WTC11 (cell line): ENCODE results near the gene ERCC6. TPM values are rescaled to one million over a fixed set of nuclear protein-coding genes. Genes with fewer than 3 reads are reported as not detected.

ENCODE experiments used
- ATAC-seq: fragments of 200-7000 bp; cut with Tn5 transposase; 2 replicates; pipeline ENCODE4 v1.10.0; 2021; ENCODE audit warnings: mild to moderate bottlenecking, moderate library complexity
- CTCF ChIA-PET: fragments of 300-600 bp; sonication (Branson Sonifier 250); formaldehyde crosslinking; loops from one replicate; lab custom pipeline; 2021; ENCODE audit warnings: antibody characterized with exemption; lab: Charles Lee
- POLR2A ChIA-PET: fragments of 350-600 bp; sonication (Branson Sonifier 250); formaldehyde crosslinking; loops from one replicate; lab custom pipeline; 2021; ENCODE audit warnings: antibody characterized with exemption; lab: Charles Lee
- DNase-seq: peaks from one replicate; pipeline ENCODE4 v3.0.0; 2021; ENCODE audit warnings: low spot score
- H3K27ac Mint-ChIP-seq: 2 replicates; pipeline ENCODE4 v1.8.0; 2021; ENCODE audit warnings: mixed read lengths
- H3K27me3 Mint-ChIP-seq: 2 replicates; pipeline ENCODE4 v1.8.0; 2021; ENCODE audit warnings: low read depth, mild to moderate bottlenecking, moderate library complexity, mixed read lengths
- H3K36me3 Mint-ChIP-seq: 2 replicates; pipeline ENCODE4 v1.8.0; 2021; ENCODE audit warnings: mixed read lengths
- H3K4me1 Mint-ChIP-seq: 2 replicates; pipeline ENCODE4 v1.8.0; 2022; ENCODE audit warnings: mixed read lengths
- H3K4me3 Mint-ChIP-seq: 2 replicates; pipeline ENCODE4 v1.8.0; 2021; ENCODE audit warnings: mild to moderate bottlenecking, moderate library complexity, mixed read lengths
- H3K9me3 Mint-ChIP-seq: 2 replicates; pipeline ENCODE4 v1.8.0; 2021; ENCODE audit warnings: mixed read lengths
- ATF1 ChIP-seq: sonication (generic); formaldehyde crosslinking; IDR thresholded peaks from 2 replicates; pipeline ENCODE4 v1.8.1; 2023; ENCODE audit warnings: mild to moderate bottlenecking, moderate library complexity, missing genetic modification reagents
- CBFB ChIP-seq: sonication (generic); formaldehyde crosslinking; IDR thresholded peaks from 2 replicates; pipeline ENCODE4 v1.8.1; 2022; ENCODE audit warnings: mild to moderate bottlenecking, low read depth, missing genetic modification reagents
- ELF4 ChIP-seq: sonication (generic); formaldehyde crosslinking; IDR thresholded peaks from 2 replicates; pipeline ENCODE4 v1.8.1; 2022; ENCODE audit warnings: low read depth, mild to moderate bottlenecking, moderate library complexity, missing genetic modification reagents
- GABPB1 ChIP-seq: sonication (generic); formaldehyde crosslinking; IDR thresholded peaks from 2 replicates; pipeline ENCODE4 v1.8.1; 2023; ENCODE audit warnings: mild to moderate bottlenecking, missing genetic modification reagents
- GRHL2 ChIP-seq: fragments of 250-450 bp; sonication (Bioruptor Pico); IDR thresholded peaks from 2 replicates; pipeline ENCODE4 v1.8.0; 2022; ENCODE audit warnings: mild to moderate bottlenecking, moderate library complexity; ENCODE audit not compliant: insufficient replicate concordance, severe bottlenecking
- IRF1 ChIP-seq: sonication (generic); formaldehyde crosslinking; IDR thresholded peaks from 2 replicates; pipeline ENCODE4 v1.8.0; 2023; ENCODE audit warnings: missing genetic modification reagents
- IRF2 ChIP-seq: sonication (generic); formaldehyde crosslinking; IDR thresholded peaks from 2 replicates; pipeline ENCODE4 v1.8.0; 2022; ENCODE audit warnings: low read depth, missing genetic modification reagents, borderline replicate concordance
- MXD4 ChIP-seq: fragments of 250-450 bp; sonication (Bioruptor Pico); IDR thresholded peaks from 2 replicates; pipeline ENCODE4 v1.8.0; 2021; ENCODE audit warnings: mild to moderate bottlenecking, moderate library complexity, borderline replicate concordance
- MYBL2 ChIP-seq: sonication (generic); formaldehyde crosslinking; IDR thresholded peaks from 2 replicates; pipeline ENCODE4 v1.8.1; 2023; ENCODE audit warnings: mild to moderate bottlenecking, moderate library complexity, missing genetic modification reagents
- NFYB ChIP-seq: sonication (generic); formaldehyde crosslinking; conservative IDR thresholded peaks from 2 replicates; pipeline ENCODE4 v1.8.0; 2022; ENCODE audit warnings: low read depth, missing genetic modification reagents
- RORB ChIP-seq: fragments of 250-450 bp; sonication (Bioruptor Pico); IDR thresholded peaks from 2 replicates; pipeline ENCODE4 v1.9.0; 2021; ENCODE audit warnings: mild to moderate bottlenecking
- SMAD4 ChIP-seq: sonication (generic); formaldehyde crosslinking; IDR thresholded peaks from 2 replicates; pipeline ENCODE4 v1.8.0; 2022; ENCODE audit warnings: mild to moderate bottlenecking, missing genetic modification reagents
- STAT6 ChIP-seq: sonication (generic); formaldehyde crosslinking; conservative IDR thresholded peaks from 2 replicates; pipeline ENCODE4 v1.8.1; 2023; ENCODE audit warnings: mild to moderate bottlenecking, low read depth, missing genetic modification reagents, moderate library complexity
- TCF7 ChIP-seq: sonication (generic); formaldehyde crosslinking; IDR thresholded peaks from 2 replicates; pipeline ENCODE4 v1.8.0; 2022; ENCODE audit warnings: mild to moderate bottlenecking, low read depth, missing genetic modification reagents, moderate library complexity
- TP53 ChIP-seq: sonication (generic); formaldehyde crosslinking; IDR thresholded peaks from 2 replicates; pipeline ENCODE4 v1.8.1; 2023; ENCODE audit warnings: mild to moderate bottlenecking, missing genetic modification reagents
- USF2 ChIP-seq: sonication (generic); formaldehyde crosslinking; IDR thresholded peaks from 2 replicates; pipeline ENCODE4 v1.8.1; 2023; ENCODE audit warnings: mild to moderate bottlenecking, missing genetic modification reagents, moderate library complexity
- ZBTB21 ChIP-seq: sonication (generic); formaldehyde crosslinking; IDR thresholded peaks from 2 replicates; pipeline ENCODE4 v1.8.1; 2023; ENCODE audit warnings: mild to moderate bottlenecking, missing genetic modification reagents, borderline replicate concordance
- ZNF423 ChIP-seq: fragments of 250-450 bp; sonication (Bioruptor Pico); IDR thresholded peaks from 2 replicates; pipeline ENCODE4 v2.1.2; 2022; ENCODE audit warnings: mild to moderate bottlenecking, moderate library complexity
- ZNF425 ChIP-seq: fragments of 250-450 bp; sonication (Bioruptor Pico); conservative IDR thresholded peaks from 2 replicates; pipeline ENCODE4 v1.9.0; 2021; ENCODE audit warnings: mild to moderate bottlenecking
- ZSCAN18 ChIP-seq: fragments of 250-450 bp; sonication (Bioruptor Pico); IDR thresholded peaks from 2 replicates; pipeline ENCODE4 v2.1.2; 2022; ENCODE audit warnings: mild to moderate bottlenecking, moderate library complexity
- total RNA-seq: library from RNA; stranded (reverse); gene quantifications from 3 replicates; pipeline ENCODE4 v1.2.3, GENCODE V29; 2021
- TF ChIP-seq, protein P1 (sequence below): sonication (generic); formaldehyde crosslinking; IDR thresholded peaks from 2 replicates; pipeline ENCODE4 v1.8.0; 2022; ENCODE audit warnings: mild to moderate bottlenecking, missing genetic modification reagents
- TF ChIP-seq, protein P2 (sequence below): sonication (generic); formaldehyde crosslinking; IDR thresholded peaks from 2 replicates; pipeline ENCODE4 v1.8.1; 2023; ENCODE audit warnings: mild to moderate bottlenecking, missing genetic modification reagents

ERCC6 gene
- total RNA-seq, 1 experiment from 2014 or later: 10.9 TPM

- TF ChIP-seq IRF1 (CRISPR knock-in tag) (no peak), ZSCAN18 (no peak), MXD4 (CRISPR knock-in tag) (no peak), MYBL2 (CRISPR knock-in tag) (no peak), STAT6 (CRISPR knock-in tag) (no peak), NFYB (no peak), ZBTB21 (CRISPR knock-in tag) (no peak)
- TF ChIP-seq, protein P1, sequence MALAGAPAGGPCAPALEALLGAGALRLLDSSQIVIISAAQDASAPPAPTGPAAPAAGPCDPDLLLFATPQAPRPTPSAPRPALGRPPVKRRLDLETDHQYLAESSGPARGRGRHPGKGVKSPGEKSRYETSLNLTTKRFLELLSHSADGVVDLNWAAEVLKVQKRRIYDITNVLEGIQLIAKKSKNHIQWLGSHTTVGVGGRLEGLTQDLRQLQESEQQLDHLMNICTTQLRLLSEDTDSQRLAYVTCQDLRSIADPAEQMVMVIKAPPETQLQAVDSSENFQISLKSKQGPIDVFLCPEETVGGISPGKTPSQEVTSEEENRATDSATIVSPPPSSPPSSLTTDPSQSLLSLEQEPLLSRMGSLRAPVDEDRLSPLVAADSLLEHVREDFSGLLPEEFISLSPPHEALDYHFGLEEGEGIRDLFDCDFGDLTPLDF: no peak
Measured at GRCh38 chr10:49474901-49475300, 64.0 kb downstream of the ERCC6 start (continued).

DNA sequence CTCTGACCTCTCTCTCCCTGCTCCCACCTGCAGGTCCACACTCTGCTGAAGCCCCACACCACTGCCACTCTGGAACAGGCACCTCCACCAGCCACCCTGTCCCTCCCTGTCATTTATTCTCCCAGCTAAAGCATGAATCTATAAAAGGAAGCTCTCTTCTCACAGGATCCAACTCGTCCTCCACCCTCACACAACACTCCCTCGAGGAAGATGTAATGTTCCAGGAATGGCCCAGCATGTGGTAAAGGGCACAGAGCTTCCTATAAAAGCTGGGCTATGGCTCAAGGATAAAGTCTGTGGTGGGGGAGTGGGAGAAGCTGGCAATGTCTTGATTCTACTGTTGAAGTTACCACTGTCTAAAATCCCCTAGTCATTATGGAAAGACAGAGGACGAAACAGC lies 67.4 kb downstream of the ERCC6 start:
- no peak for ATAC-seq
- Mint-ChIP-seq H3K9me3 (peaks cover 1% of the 10 kb centered on the region; the same call in 1 of the 2 replicates), H3K27me3 (no peaks in the 10 kb centered on the region), H3K4me3 (no peak overlapping the region), H3K27ac (no peak overlapping the region), H3K36me3 (peaks cover 15% of the 10 kb centered on the region), H3K4me1 (no peaks in the 10 kb centered on the region)
- CTCF ChIA-PET: no interaction called here
- TF ChIP-seq TCF7 (no peak), ELF4 (CRISPR knock-in tag) (no peak), MYBL2 (CRISPR knock-in tag) (no peak), TP53 (CRISPR knock-in tag) (no peak), SMAD4 (CRISPR knock-in tag) (no peak), CBFB (no peak)
- POLR2A ChIA-PET: no interaction called here
- DNase-seq: no peak

DNA sequence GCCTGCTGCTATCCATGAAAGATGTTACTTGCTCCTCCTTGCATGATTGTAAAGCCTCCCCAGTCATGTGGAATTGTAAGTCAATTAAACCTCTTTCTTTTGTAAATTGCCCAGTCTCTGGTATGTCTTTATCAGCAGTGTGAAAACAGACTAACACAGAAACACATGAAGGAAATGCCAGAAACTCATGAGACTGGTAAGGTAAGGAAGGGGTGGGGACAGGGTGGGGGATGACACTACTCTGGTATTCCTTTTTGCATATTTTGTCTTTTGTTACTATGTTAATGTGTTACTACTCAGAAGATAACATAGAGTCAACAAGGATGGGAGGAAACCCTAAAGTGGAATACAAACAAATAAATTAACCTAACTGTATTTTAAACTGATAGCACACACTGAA lies 73.2 kb downstream of the ERCC6 start:
- TF ChIP-seq GABPB1 (no peak), GRHL2 (CRISPR knock-in tag) (no peak), IRF2 (CRISPR knock-in tag) (no peak), ZNF425 (CRISPR knock-in tag) (no peak), ELF4 (CRISPR knock-in tag) (no peak), USF2 (no peak), ATF1 (CRISPR knock-in tag) (no peak), RORB (CRISPR knock-in tag) (no peak), ZNF423 (CRISPR knock-in tag) (no peak)
- TF ChIP-seq, protein P2, sequence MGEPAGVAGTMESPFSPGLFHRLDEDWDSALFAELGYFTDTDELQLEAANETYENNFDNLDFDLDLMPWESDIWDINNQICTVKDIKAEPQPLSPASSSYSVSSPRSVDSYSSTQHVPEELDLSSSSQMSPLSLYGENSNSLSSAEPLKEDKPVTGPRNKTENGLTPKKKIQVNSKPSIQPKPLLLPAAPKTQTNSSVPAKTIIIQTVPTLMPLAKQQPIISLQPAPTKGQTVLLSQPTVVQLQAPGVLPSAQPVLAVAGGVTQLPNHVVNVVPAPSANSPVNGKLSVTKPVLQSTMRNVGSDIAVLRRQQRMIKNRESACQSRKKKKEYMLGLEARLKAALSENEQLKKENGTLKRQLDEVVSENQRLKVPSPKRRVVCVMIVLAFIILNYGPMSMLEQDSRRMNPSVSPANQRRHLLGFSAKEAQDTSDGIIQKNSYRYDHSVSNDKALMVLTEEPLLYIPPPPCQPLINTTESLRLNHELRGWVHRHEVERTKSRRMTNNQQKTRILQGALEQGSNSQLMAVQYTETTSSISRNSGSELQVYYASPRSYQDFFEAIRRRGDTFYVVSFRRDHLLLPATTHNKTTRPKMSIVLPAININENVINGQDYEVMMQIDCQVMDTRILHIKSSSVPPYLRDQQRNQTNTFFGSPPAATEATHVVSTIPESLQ (CRISPR knock-in tag): no peak
- Mint-ChIP-seq H3K4me3 (no peak overlapping the region), H3K27ac (peak overlapping the region; percentile 84), H3K4me1 (peaks cover 9% of the 10 kb centered on the region), H3K36me3 (peaks cover 53% of the 10 kb centered on the region), H3K27me3 (peaks cover 8% of the 10 kb centered on the region), H3K9me3 (peaks cover 36% of the 10 kb centered on the region)
- DNase-seq (no peak), ATAC-seq (peak; percentile 66)
- ChIA-PET CTCF (interaction anchor here (0.6 kb wide), 1 partner anchor 58 kb away, joined by 3 read pairs; no protein-coding TSS in a partner anchor), POLR2A (no interaction called here)
